Fibroblast of the aortic adventitia (primary cell): ENCODE measurements around the gene ARHGAP40. TPM values are rescaled to one million over a fixed set of nuclear protein-coding genes. Genes with fewer than 3 reads are reported as not detected.
"Not testable (repeated sequence)": the region's sequence is repeated elsewhere in the genome, so short reads cannot be mapped to it uniquely, and the experiment has no call there.

Experiments used
- DNase-seq: peaks from one replicate; pipeline ENCODE4 v3.0.0-alpha.2; 2010; ENCODE audit warnings: low read depth
- H3K4me3 ChIP-seq: 2 replicates; pipeline ENCODE4 v1.5.1; 2011; ENCODE audit warnings: low read depth, mild to moderate bottlenecking, control low read depth, low read length, moderate library complexity
- CTCF ChIP-seq: IDR thresholded peaks from 2 replicates; pipeline ENCODE4 v1.5.1; 2011; ENCODE audit warnings: mild to moderate bottlenecking, low read length, control low read depth, inconsistent platforms; ENCODE audit not compliant: insufficient read depth
- total RNA-seq: library from RNA; depleted of rRNA; stranded (reverse); fragments of >200 nt; gene quantifications from 2 replicates; pipeline ENCODE4 v1.2.3, GENCODE V29; 2012; ENCODE audit warnings: low replicate concordance

Gene ARHGAP40
- total RNA-seq, 1 donor = not detected

GRCh38 chr20:38586181-38586525 is 15.5 kb upstream of the ARHGAP40 start:
- DNase-seq = no peak
- no peak for TF ChIP-seq CTCF
- H3K4me3 ChIP-seq = no peak overlapping the region

GRCh38 chr20:38588303-38588702 is 13.3 kb upstream of the ARHGAP40 start:
- DNase-seq = no peak
- no peak overlapping the region for H3K4me3 ChIP-seq
- no peak for TF ChIP-seq CTCF

GRCh38 chr20:38589351-38589750 is 12.3 kb upstream of the ARHGAP40 start:
- no peak for TF ChIP-seq CTCF
- no peak for DNase-seq

GRCh38 chr20:38589967-38590675 is 11.5 kb upstream of the ARHGAP40 start:
- DNase-seq = no peak
- TF ChIP-seq CTCF = no peak
- no peak overlapping the region for H3K4me3 ChIP-seq

More at GRCh38 chr20:38589351-38589750, 12.3 kb upstream of the ARHGAP40 start:
- H3K4me3 ChIP-seq = no peak overlapping the region

- DNase-seq = no peak
- no peak overlapping the region for H3K4me3 ChIP-seq
- TF ChIP-seq CTCF = no peak
These were observed 10.7 kb upstream of the ARHGAP40 start for GRCh38 chr20:38590676-38591473.

- TF ChIP-seq CTCF = no peak
These were observed 9.9 kb upstream of the ARHGAP40 start for GRCh38 chr20:38591474-38592410.

GRCh38 chr20:38592411-38592790 is 9.2 kb upstream of the ARHGAP40 start:
- not testable (repeated sequence) for DNase-seq, H3K4me3 ChIP-seq

More at GRCh38 chr20:38591474-38592410, 9.9 kb upstream of the ARHGAP40 start:
- DNase-seq = no peak
- no peak overlapping the region for H3K4me3 ChIP-seq

- H3K4me3 ChIP-seq, DNase-seq: not testable (repeated sequence)
These were observed 7.3 kb upstream of the ARHGAP40 start for GRCh38 chr20:38594281-38594680.

- not testable (repeated sequence) for DNase-seq, H3K4me3 ChIP-seq
These were observed 5.7 kb upstream of the ARHGAP40 start for GRCh38 chr20:38595886-38596285.
